HG03442 (cell line): ENCODE data around the gene ACADM.
"Not testable (repeated sequence)": the region's sequence is repeated elsewhere in the genome, so short reads cannot be mapped to it uniquely, and the experiment has no call there.

ENCODE experiments used
- ATAC-seq: cut with Tn5 transposase; IDR thresholded peaks from one replicate; pipeline ENCODE4 v1.9.1; 2021; ENCODE audit warnings: mild to moderate bottlenecking, moderate library complexity; ENCODE audit not compliant: unreplicated experiment

Gene ACADM

DNA sequence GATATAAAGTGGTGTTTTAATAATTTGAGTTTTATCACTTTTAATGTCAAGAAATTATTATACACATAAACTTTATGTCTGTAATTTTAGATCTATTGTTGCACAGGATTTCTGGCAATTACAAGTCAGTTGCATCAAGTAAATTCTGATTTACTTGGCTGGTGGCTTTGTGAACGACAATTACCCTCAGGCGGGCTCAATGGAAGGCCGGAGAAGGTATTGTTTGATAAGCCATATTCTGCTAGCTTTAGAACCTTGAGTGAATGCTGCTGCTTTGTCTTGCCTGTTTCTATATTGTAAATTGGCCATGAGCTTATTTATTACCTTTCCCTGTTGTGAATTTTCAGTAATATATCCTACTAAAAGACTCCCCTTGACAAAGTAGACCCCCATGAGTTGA lies 67.6 kb downstream of the ACADM start:
- ATAC-seq, result no peak

DNA sequence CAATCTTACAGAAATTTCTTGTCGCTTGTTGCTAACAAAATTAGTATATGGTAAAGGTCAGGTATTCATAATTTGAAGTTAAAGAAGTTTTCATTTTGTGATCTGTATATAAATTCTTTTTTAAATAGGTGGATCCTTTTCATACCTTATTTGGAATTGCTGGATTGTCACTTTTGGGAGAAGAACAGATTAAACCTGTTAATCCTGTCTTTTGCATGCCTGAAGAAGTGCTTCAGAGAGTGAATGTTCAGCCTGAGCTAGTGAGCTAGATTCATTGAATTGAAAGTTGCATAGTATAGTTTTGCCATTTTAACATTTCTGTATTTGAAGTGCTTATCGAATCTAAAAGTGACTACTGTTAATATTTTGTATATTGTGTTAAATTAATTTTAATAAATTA lies 69.9 kb downstream of the ACADM start:
- no peak for ATAC-seq

GRCh38 chr1:75795703-75796193 lies 71.2 kb downstream of the ACADM start:
- ATAC-seq, result no peak

GRCh38 chr1:75796376-75797272 lies 72.1 kb downstream of the ACADM start, which contains the start of gene MSH4:
Gene MSH4 (plus strand): TSS chr1:75796882. CDS start chr1:75796986, 104 bp downstream.
- peak; percentile 32 for ATAC-seq

GRCh38 chr1:75797273-75797588 lies 72.7 kb downstream of the ACADM start:
- peak; percentile 24 for ATAC-seq

GRCh38 chr1:75797606-75798216 lies 73.2 kb downstream of the ACADM start:
- no peak for ATAC-seq

- not testable (repeated sequence) for ATAC-seq
Measured at GRCh38 chr1:75801480-75801879, 77.0 kb downstream of the ACADM start.

DNA sequence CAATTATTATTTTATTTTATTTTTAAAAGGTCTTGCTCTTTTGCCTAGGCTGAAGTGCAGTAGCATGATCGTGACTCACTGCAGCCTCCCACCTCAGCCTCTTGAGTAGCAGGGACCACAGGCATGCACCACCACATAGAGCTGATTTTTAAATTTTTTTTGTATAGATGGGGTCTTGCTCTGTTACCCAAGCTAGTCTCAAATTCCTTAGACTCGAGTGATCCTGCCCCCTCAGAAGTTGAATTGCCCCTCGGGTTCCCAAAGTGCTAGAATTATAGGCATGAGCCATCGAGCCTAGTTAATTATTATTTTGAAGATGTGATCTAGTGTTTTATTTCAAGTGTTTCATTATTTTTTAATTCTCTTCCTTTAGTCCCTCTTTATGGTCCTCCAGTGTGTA lies 84.4 kb downstream of the ACADM start:
- ATAC-seq, result no peak

DNA sequence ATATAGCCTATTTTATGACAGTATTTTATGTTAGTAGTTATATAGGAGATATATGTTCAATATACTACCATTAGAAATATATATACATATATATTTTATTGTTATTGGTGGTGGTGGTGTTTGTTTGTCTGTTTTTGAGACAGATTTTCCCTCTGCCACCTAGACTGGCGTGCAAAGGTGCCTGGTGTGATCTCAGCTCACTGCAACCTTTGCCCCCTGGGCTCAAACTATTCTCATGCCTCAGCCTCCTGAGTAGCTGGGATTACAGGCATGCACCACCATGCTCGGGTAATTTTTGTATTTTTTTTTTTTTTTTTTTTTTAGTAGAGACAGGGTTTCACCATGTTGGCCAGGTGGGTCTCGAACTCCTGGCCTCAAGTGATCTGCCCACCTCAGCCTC lies 85.6 kb downstream of the ACADM start:
- ATAC-seq, result not testable (repeated sequence)

DNA sequence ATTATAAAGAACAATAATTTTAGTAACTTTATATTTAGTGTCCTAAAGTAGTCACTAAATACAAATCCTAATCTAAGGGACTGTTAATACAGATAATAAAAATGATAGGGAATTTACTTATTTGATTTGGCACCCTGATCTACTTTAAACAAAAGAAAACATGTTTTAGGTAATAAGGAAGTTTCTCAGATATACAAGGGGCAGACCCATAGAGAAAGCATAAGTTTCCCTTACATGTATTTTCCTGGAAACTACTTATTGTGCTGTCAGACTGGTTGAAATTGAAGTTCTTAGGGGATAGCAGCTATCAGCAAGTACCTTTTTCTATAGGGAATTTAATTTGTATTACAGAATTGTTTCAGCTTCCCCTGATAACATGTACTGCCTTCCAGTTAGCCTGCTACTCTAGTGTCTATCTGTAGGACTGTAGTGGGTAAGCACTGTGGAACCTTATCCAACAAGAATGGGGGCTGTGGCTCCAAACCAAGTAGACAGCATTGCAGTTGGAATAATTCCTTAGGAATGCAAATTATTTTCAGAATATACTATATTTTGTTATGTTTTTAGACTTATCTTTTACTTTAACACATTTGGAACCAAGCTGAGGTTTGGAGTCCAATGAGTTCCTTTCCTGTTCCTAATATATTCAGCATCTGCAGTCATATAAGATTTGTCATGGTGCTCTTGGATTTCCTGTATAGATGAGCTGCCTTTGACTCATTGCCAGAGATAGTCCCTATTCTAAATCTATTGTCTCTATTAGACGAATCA lies 86.9 kb downstream of the ACADM start:
- no peak for ATAC-seq

- ATAC-seq, result no peak
Measured at GRCh38 chr1:75812065-75812464, 87.6 kb downstream of the ACADM start.
